ENCODE measurements around the gene CLTB. TPM values are rescaled to one million over a fixed set of nuclear protein-coding genes. Genes with fewer than 3 reads are reported as not detected.

CLTB gene
- total RNA-seq, 1 experiment from 2014 or later: 354 TPM

DNA sequence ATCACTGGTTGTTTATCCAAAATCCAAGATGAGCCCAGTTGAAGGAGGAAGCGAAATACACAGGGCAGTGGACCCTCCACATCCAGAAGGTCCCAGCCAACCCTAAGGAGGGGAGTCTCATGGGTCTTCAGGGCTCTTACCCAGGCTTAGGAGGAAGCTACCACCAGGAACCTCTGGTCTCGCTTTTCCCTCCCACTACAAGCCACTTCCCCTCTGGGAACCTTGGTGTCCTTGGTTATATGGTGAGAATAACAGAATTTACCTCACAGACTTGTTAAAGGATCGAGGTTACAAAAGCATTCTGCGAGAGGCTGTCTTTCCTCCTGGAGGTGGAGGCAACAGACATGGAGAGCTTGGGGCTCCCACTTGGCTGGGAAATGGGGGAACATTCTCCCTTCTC lies 24.3 kb downstream of the CLTB start:
- Histone ChIP-seq H3K4me2 (ENCODE audit: low read length) (no peak overlapping the region), H4K20me1 (ENCODE audit: low read length) (peaks cover 8% of the 10 kb centered on the region; the same call in 1 of the 2 replicates), H3K27me3 (ENCODE audit: low read length) (no peaks in the 10 kb centered on the region), H3K9ac (ENCODE audit: low read length) (no peak overlapping the region), H3K9me2 (replicated peaks; ENCODE audit: low read length) (no peaks in the 10 kb centered on the region), H3K36me3 (ENCODE audit: low read depth, low read length) (peaks cover 32% of the 10 kb centered on the region), H3K4me1 (ENCODE audit: insufficient read depth, low read length) (peaks cover 5% of the 10 kb centered on the region), H2AFZ (ENCODE audit: low read length) (no peak overlapping the region), H3K79me2 (ENCODE audit: low read length) (peaks cover 36% of the 10 kb centered on the region), H3K27ac (ENCODE audit: low read length) (no peak overlapping the region), H3K9me3 (ENCODE audit: low read length) (no peaks in the 10 kb centered on the region), H3K4me3 (ENCODE audit: low read length) (no peak overlapping the region), H3F3A (ENCODE audit: low read length, unreplicated experiment) (no peaks in the 10 kb centered on the region)
- no TSS peak for BruUV-seq (replicated peaks)
- intact Hi-C loops (cut with micrococcal nuclease): no loop called here
- CTCF ChIA-PET: no interaction called here
- POLR2A ChIA-PET (ENCODE audit: unreplicated experiment): no interaction called here
- no peak for TF ChIP-seq EZH2phosphoT487 (IDR thresholded peaks at IDR 0.05; ENCODE audit: borderline replicate concordance, low read length)
- no peak for TF ChIP-seq EZH2 (IDR thresholded peaks at IDR 0.05; ENCODE audit: low read length, unreplicated experiment)
- no peak for TF ChIP-seq CTCF (conservative IDR thresholded peaks at IDR 0.05; ENCODE audit: low read depth, low read length)
- ATAC-seq (no peak), DNase-seq (no peak)

GRCh38 chr5:176391479-176391878 lies 24.9 kb downstream of the CLTB start:
- ChIA-PET CTCF (no interaction called here), POLR2A (ENCODE audit: unreplicated experiment) (no interaction called here)
- Histone ChIP-seq H2AFZ (ENCODE audit: low read length) (no peak overlapping the region), H3K4me3 (ENCODE audit: low read length) (no peak overlapping the region), H3K27me3 (ENCODE audit: low read length) (no peaks in the 10 kb centered on the region), H3K9me2 (replicated peaks; ENCODE audit: low read length) (no peaks in the 10 kb centered on the region), H3K27ac (ENCODE audit: low read length) (no peak overlapping the region), H3K9me3 (ENCODE audit: low read length) (no peaks in the 10 kb centered on the region), H3F3A (ENCODE audit: low read length, unreplicated experiment) (no peaks in the 10 kb centered on the region), H3K9ac (ENCODE audit: low read length) (no peak overlapping the region), H3K36me3 (ENCODE audit: low read depth, low read length) (peaks cover 35% of the 10 kb centered on the region), H3K4me2 (ENCODE audit: low read length) (no peak overlapping the region), H4K20me1 (ENCODE audit: low read length) (peaks cover 12% of the 10 kb centered on the region), H3K4me1 (ENCODE audit: insufficient read depth, low read length) (peaks cover 9% of the 10 kb centered on the region), H3K79me2 (ENCODE audit: low read length) (peaks cover 41% of the 10 kb centered on the region)
- DNase-seq: no peak
- intact Hi-C loops (cut with micrococcal nuclease): no loop called here
- TF ChIP-seq EZH2 (IDR thresholded peaks at IDR 0.05; ENCODE audit: low read length, unreplicated experiment): no peak
- TF ChIP-seq EZH2phosphoT487 (IDR thresholded peaks at IDR 0.05; ENCODE audit: borderline replicate concordance, low read length): no peak
- TF ChIP-seq CTCF (conservative IDR thresholded peaks at IDR 0.05; ENCODE audit: low read depth, low read length): no peak
- no peak for ATAC-seq
- BruUV-seq (replicated peaks): no TSS peak

- peak overlapping the region; percentile 94 for H3K4me3 ChIP-seq (ENCODE audit: low read length)
- H3F3A ChIP-seq (ENCODE audit: low read length, unreplicated experiment): no peaks in the 10 kb centered on the region
- TSS peak; percentile 92 for BruUV-seq (replicated peaks)
- H3K27me3 ChIP-seq (ENCODE audit: low read length): no peaks in the 10 kb centered on the region
- CTCF ChIA-PET: no interaction called here
- H3K4me2 ChIP-seq (ENCODE audit: low read length): peak overlapping the region; percentile 99
- TF ChIP-seq CTCF (conservative IDR thresholded peaks at IDR 0.05; ENCODE audit: low read depth, low read length) (no peak), EZH2phosphoT487 (IDR thresholded peaks at IDR 0.05; ENCODE audit: borderline replicate concordance, low read length) (no peak), EZH2 (IDR thresholded peaks at IDR 0.05; ENCODE audit: low read length, unreplicated experiment) (no peak)
- ATAC-seq: peak; percentile 41
- no peaks in the 10 kb centered on the region for H3K9me3 ChIP-seq (ENCODE audit: low read length)
- peaks cover 14% of the 10 kb centered on the region for H3K4me1 ChIP-seq (ENCODE audit: insufficient read depth, low read length)
- POLR2A ChIA-PET (ENCODE audit: unreplicated experiment): no interaction called here
- peak overlapping the region; percentile 94 for H3K27ac ChIP-seq (ENCODE audit: low read length)
- peak overlapping the region; percentile 98 for H3K9ac ChIP-seq (ENCODE audit: low read length)
- peak; percentile 36 for DNase-seq
- no peaks in the 10 kb centered on the region for H3K9me2 ChIP-seq (replicated peaks; ENCODE audit: low read length)
- H3K79me2 ChIP-seq (ENCODE audit: low read length): peaks cover 62% of the 10 kb centered on the region
- H3K36me3 ChIP-seq (ENCODE audit: low read depth, low read length): peaks cover 49% of the 10 kb centered on the region
- H4K20me1 ChIP-seq (ENCODE audit: low read length): peaks cover 31% of the 10 kb centered on the region
- intact Hi-C loops (cut with micrococcal nuclease): loop anchor here (1.0 kb wide), 1 partner anchor 189 kb away; no protein-coding TSS in a partner anchor
- H2AFZ ChIP-seq (ENCODE audit: low read length): peak overlapping the region; percentile 53; the same call in 1 of the 2 replicates
Observed at GRCh38 chr5:176389135-176390123, 26.9 kb downstream of the CLTB start.
